ENCODE results near the gene RNF157. TPM values are rescaled to one million over a fixed set of nuclear protein-coding genes. Genes with fewer than 3 reads are reported as not detected.

The RNF157 gene
- total and polyA plus RNA-seq, 2 of the 13 experiments (the other 11 are each of a cell fraction or from before 2014, with no cell fraction given), result 0.44 to 1.5 TPM

GRCh38 chr17:76138234-76138895 lies 101.9 kb downstream of the RNF157 start (continued):
- no peak for TF ChIP-seq ZNF672 (CRISPR knock-in tag; IDR thresholded peaks at IDR 0.05)
- TF ChIP-seq RBM39 (IDR thresholded peaks at IDR 0.05; ENCODE audit: low read depth, low read length, poor library complexity, severe bottlenecking), result no peak
- peak; percentile 73; the same call in 1 of the 2 replicates for TF ChIP-seq ZNF879 (CRISPR knock-in tag; IDR thresholded peaks at IDR 0.05)
- TF ChIP-seq ZNF468 (CRISPR knock-in tag; IDR thresholded peaks at IDR 0.05), result 0 out of 2 replicates have a peak, but pooled peaks have one; percentile 73
- TF ChIP-seq ZNF225 (CRISPR knock-in tag; IDR thresholded peaks at IDR 0.05), result no peak; the same call in 1 of the 2 replicates
- peak; percentile 73 for TF ChIP-seq ZNF205 (CRISPR knock-in tag; IDR thresholded peaks at IDR 0.05)
- no peak for TF ChIP-seq ZNF10 (CRISPR knock-in tag; IDR thresholded peaks at IDR 0.05; ENCODE audit: borderline replicate concordance, low read depth)
- TF ChIP-seq POLR2AphosphoS2 (IDR thresholded peaks at IDR 0.05; ENCODE audit: low read depth, low read length), result no peak
- peak; percentile 89 for TF ChIP-seq NRL (CRISPR knock-in tag; IDR thresholded peaks at IDR 0.05; ENCODE audit: borderline replicate concordance)
- TF ChIP-seq CBFB (CRISPR knock-in tag; IDR thresholded peaks at IDR 0.05), result peak; percentile 33; the same call in 1 of the 2 replicates
- TF ChIP-seq, protein P1, sequence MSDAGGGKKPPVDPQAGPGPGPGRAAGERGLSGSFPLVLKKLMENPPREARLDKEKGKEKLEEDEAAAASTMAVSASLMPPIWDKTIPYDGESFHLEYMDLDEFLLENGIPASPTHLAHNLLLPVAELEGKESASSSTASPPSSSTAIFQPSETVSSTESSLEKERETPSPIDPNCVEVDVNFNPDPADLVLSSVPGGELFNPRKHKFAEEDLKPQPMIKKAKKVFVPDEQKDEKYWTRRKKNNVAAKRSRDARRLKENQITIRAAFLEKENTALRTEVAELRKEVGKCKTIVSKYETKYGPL (CRISPR knock-in tag; IDR thresholded peaks at IDR 0.05), result no peak
- TF ChIP-seq ZMYM2 (CRISPR knock-in tag; IDR thresholded peaks at IDR 0.05), result no peak
- no peak for TF ChIP-seq LRRFIP1 (CRISPR knock-in tag; conservative IDR thresholded peaks at IDR 0.05)
- no peak for TF ChIP-seq ZNF253 (CRISPR knock-in tag; IDR thresholded peaks at IDR 0.05; ENCODE audit: borderline replicate concordance)
- TF ChIP-seq DPF2 (CRISPR knock-in tag; IDR thresholded peaks at IDR 0.05; ENCODE audit: borderline replicate concordance, low read depth), result peak; percentile 84
- no peak; the same call in 1 of the 2 replicates for TF ChIP-seq ZNF343 (CRISPR knock-in tag; IDR thresholded peaks at IDR 0.05)
- no peak for TF ChIP-seq ZNF790 (CRISPR knock-in tag; IDR thresholded peaks at IDR 0.05; ENCODE audit: borderline replicate concordance)
- no peak for TF ChIP-seq EHMT2 (IDR thresholded peaks at IDR 0.05; ENCODE audit: borderline replicate concordance, low read depth, low read length)
- TF ChIP-seq PAWR (CRISPR knock-in tag; IDR thresholded peaks at IDR 0.05; ENCODE audit: borderline replicate concordance), result no peak
- TF ChIP-seq ZNF552 (CRISPR knock-in tag; IDR thresholded peaks at IDR 0.05; ENCODE audit: borderline replicate concordance), result peak; percentile 81; the same call in 1 of the 2 replicates
- no peak; the same call in none of the 2 replicates for TF ChIP-seq BRCA1 (CRISPR knock-in tag; IDR thresholded peaks at IDR 0.05)
- no peak for TF ChIP-seq RFXANK (CRISPR knock-in tag; IDR thresholded peaks at IDR 0.05)
- TF ChIP-seq, protein P2, sequence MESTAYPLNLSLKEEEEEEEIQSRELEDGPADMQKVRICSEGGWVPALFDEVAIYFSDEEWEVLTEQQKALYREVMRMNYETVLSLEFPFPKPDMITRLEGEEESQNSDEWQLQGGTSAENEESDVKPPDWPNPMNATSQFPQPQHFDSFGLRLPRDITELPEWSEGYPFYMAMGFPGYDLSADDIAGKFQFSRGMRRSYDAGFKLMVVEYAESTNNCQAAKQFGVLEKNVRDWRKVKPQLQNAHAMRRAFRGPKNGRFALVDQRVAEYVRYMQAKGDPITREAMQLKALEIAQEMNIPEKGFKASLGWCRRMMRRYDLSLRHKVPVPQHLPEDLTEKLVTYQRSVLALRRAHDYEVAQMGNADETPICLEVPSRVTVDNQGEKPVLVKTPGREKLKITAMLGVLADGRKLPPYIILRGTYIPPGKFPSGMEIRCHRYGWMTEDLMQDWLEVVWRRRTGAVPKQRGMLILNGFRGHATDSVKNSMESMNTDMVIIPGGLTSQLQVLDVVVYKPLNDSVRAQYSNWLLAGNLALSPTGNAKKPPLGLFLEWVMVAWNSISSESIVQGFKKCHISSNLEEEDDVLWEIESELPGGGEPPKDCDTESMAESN (CRISPR knock-in tag; conservative IDR thresholded peaks at IDR 0.05), result no peak; the same call in none of the 2 replicates
- no peak for TF ChIP-seq ZNF543 (CRISPR knock-in tag; IDR thresholded peaks at IDR 0.05)
- TF ChIP-seq REPIN1 (CRISPR knock-in tag; IDR thresholded peaks at IDR 0.05; ENCODE audit: borderline replicate concordance, low read depth), result 0 out of 2 replicates have a peak, but pooled peaks have one; percentile 93
- no peak for TF ChIP-seq JARID2 (CRISPR knock-in tag; IDR thresholded peaks at IDR 0.05; ENCODE audit: insufficient replicate concordance)
- no peak for TF ChIP-seq GATAD1 (CRISPR knock-in tag; IDR thresholded peaks at IDR 0.05)
